ENCODE results near the gene HNRNPA1L2. TPM values are rescaled to one million over a fixed set of nuclear protein-coding genes. Genes with fewer than 3 reads are reported as not detected.

HNRNPA1L2 gene
- total and polyA plus RNA-seq, 2 of the 8 experiments (the other 6 are each of a cell fraction or from before 2014, with no cell fraction given): 3.7 to 8.9 TPM

GRCh38 chr13:52652196-52652979, 10.2 kb downstream of the HNRNPA1L2 start, which contains the start of gene SUGT1:
SUGT1 (plus strand) TSS chr13:52652836; CDS start chr13:52652921, 85 bp downstream.
- peak within 1 kb of the TSS; percentile 69 for H3K14ac ChIP-seq (ENCODE audit: insufficient read length)
- TF ChIP-seq ZNF274 (IDR thresholded peaks at IDR 0.05; ENCODE audit: borderline replicate concordance, extremely low read depth, low read length): no peak
- TF ChIP-seq, protein P1, sequence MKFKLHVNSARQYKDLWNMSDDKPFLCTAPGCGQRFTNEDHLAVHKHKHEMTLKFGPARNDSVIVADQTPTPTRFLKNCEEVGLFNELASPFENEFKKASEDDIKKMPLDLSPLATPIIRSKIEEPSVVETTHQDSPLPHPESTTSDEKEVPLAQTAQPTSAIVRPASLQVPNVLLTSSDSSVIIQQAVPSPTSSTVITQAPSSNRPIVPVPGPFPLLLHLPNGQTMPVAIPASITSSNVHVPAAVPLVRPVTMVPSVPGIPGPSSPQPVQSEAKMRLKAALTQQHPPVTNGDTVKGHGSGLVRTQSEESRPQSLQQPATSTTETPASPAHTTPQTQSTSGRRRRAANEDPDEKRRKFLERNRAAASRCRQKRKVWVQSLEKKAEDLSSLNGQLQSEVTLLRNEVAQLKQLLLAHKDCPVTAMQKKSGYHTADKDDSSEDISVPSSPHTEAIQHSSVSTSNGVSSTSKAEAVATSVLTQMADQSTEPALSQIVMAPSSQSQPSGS (IDR thresholded peaks at IDR 0.05; ENCODE audit: low read length): peak; percentile 93
- TF ChIP-seq SRF (IDR thresholded peaks at IDR 0.05; ENCODE audit: low read depth, low read length): no peak
- TF ChIP-seq YY1 (IDR thresholded peaks at IDR 0.05; ENCODE audit: low read depth, low read length): peak; percentile 97
- TF ChIP-seq SP1 (IDR thresholded peaks at IDR 0.05; ENCODE audit: low read depth, low read length): no peak; the same call in 1 of the 2 replicates
- peak in 1 of 2 experiments; percentile 90; a peak in 2 of 4 replicates for TF ChIP-seq SIN3A (conservative IDR thresholded peaks at IDR 0.05 in 1 of 2, IDR thresholded peaks at IDR 0.05 in 1 of 2; ENCODE audit: low read depth in 1 of 2, low read length in 2 of 2)

More at GRCh38 chr13:52652196-52652979, 10.2 kb downstream of the HNRNPA1L2 start, which contains the start of gene SUGT1:
- WGBS, 2 experiments (ENCODE audit: extremely low coverage in 1 of 2, insufficient coverage in 1 of 2, insufficient read length in 1 of 2, insufficient replicate concordance in 2 of 2, low coverage in 1 of 2, low lambda C conversion rate in 2 of 2, missing lambda C conversion rate in 1 of 2): 1% methylated on average over 40 of the region's 61 CpGs; no CpG with 5 or more reads in 1 of the 2 experiments
- Histone ChIP-seq H4K20me1 (replicated peaks in 1 of 2; ENCODE audit: control insufficient read depth in 1 of 2, insufficient read depth in 2 of 2, low read length in 2 of 2) (peaks cover 0 to 2% of the 10 kb centered on the region in 2 experiments), H3K79me2 (ENCODE audit: control insufficient read depth in 1 of 2, insufficient read depth in 2 of 2, low read length in 2 of 2) (peaks cover 23 to 69% of the 10 kb centered on the region in 2 experiments), H2AK5ac (ENCODE audit: low read depth, low read length) (no peak within 1 kb of the TSS), H3K56ac (replicated peaks; ENCODE audit: insufficient read length, low read depth, low read length) (peak within 1 kb of the TSS; percentile 96), H3K9me3 (ENCODE audit: insufficient read depth in 2 of 2, low read depth in 1 of 2, low read length in 1 of 2) (no peaks in the 10 kb centered on the region), H3K23me2 (ENCODE audit: low read depth, low read length) (peaks cover 6% of the 10 kb centered on the region; the same call in 1 of the 2 replicates), H3K36me3 (ENCODE audit: control insufficient read depth in 2 of 4, insufficient read depth in 4 of 4, low read length in 3 of 4) (peaks cover 0 to 31% (median 8%) of the 10 kb centered on the region in 4 experiments; a peak in 5 of 8 replicates), H3K79me1 (ENCODE audit: low read depth, low read length) (peaks cover 4% of the 10 kb centered on the region), H3K9ac (replicated peaks in 1 of 4; ENCODE audit: extremely low read depth in 1 of 4, low read depth in 3 of 4, low read length in 3 of 4) (peak within 1 kb of the TSS; percentile 99 to 100 (median 99)), H3K4me3 (ENCODE audit: extremely low read depth in 1 of 4, insufficient read depth in 2 of 4, low read depth in 3 of 4, low read length in 4 of 4) (peak within 1 kb of the TSS; percentile 89 to 98 (median 95)), H4K5ac (ENCODE audit: insufficient read length, low read depth, low read length) (peak within 1 kb of the TSS; percentile 99), H3K27ac (ENCODE audit: low read depth, low read length) (peak within 1 kb of the TSS; percentile 99), H3K18ac (ENCODE audit: extremely low read depth, low read length) (peak within 1 kb of the TSS; percentile 97), H2BK20ac (ENCODE audit: low read length) (no peak within 1 kb of the TSS), H2BK120ac (replicated peaks; ENCODE audit: low read depth, low read length) (peak within 1 kb of the TSS; percentile 93), H3K4ac (replicated peaks; ENCODE audit: insufficient read length, low read depth, low read length) (peak within 1 kb of the TSS; percentile 95), H2AFZ (ENCODE audit: low read length) (peak within 1 kb of the TSS; percentile 93; the same call in 1 of the 2 replicates), H3K4me1 (replicated peaks in 1 of 4; ENCODE audit: control insufficient read depth in 3 of 4, insufficient read depth in 4 of 4, low read length in 3 of 4) (peaks cover 0 to 5% (median 0%) of the 10 kb centered on the region in 4 experiments; a peak in 3 of 7 replicates), H2BK5ac (ENCODE audit: low read depth, low read length) (peak within 1 kb of the TSS; percentile 99), H3K27me3 (replicated peaks in 1 of 4; ENCODE audit: control insufficient read depth in 3 of 4, extremely low read depth in 1 of 4, insufficient read depth in 3 of 4, low read length in 3 of 4) (no peaks in the 10 kb centered on the region), H4K91ac (replicated peaks; ENCODE audit: insufficient read length, low read length) (peak within 1 kb of the TSS; percentile 92), H2BK15ac (ENCODE audit: low read length) (no peak within 1 kb of the TSS), H2BK12ac (ENCODE audit: low read depth, low read length) (peak within 1 kb of the TSS; percentile 97; the same call in 1 of the 2 replicates), H3K4me2 (ENCODE audit: insufficient read depth in 1 of 2, low read depth in 2 of 2, low read length in 2 of 2) (peak within 1 kb of the TSS; percentile 64 to 94), H4K8ac (ENCODE audit: extremely low read depth, insufficient read depth, low read length) (peak within 1 kb of the TSS; percentile 98; the same call in 1 of the 2 replicates), H3K23ac (ENCODE audit: insufficient read length) (no peak within 1 kb of the TSS)
- peak; percentile 68 for FAIRE-seq
- peak; percentile 90 to 96 for DNase-seq (ENCODE audit: low read depth in 1 of 2, low spot score in 2 of 2)
- ChIA-PET CTCF (ENCODE audit: partially characterized antibody) (interaction anchor here (0.7 to 4.4 kb wide), 21 partner anchors 11 to 546 kb away, joined by 3 to 25 read pairs (median 6); partner anchors contain the start of genes CNMD and PCDH8), POLR2A (ENCODE audit: partially characterized antibody) (interaction anchor here (0.6 to 3.1 kb wide), 41 partner anchors 8 to 548 kb away, joined by 3 to 34 read pairs (median 4); partner anchors contain the start of genes CNMD, HNRNPA1L2, PCDH8 and VPS36)

Measured in H1 (cell line).